ENCODE results near the gene HTR1B.

GRCh38 chr6:77440206-77440976 lies 22.9 kb downstream of the HTR1B start:
- TF ChIP-seq CTCF (IDR thresholded peaks at IDR 0.05; ENCODE audit: insufficient read depth, low read length) (no peak), POLR2AphosphoS5 (IDR thresholded peaks at IDR 0.05; ENCODE audit: low read depth) (no peak), REST (IDR thresholded peaks at IDR 0.05; ENCODE audit: insufficient replicate concordance, low read depth) (no peak), GABPA (IDR thresholded peaks at IDR 0.05; ENCODE audit: low read depth) (no peak), SPI1 (IDR thresholded peaks at IDR 0.05; ENCODE audit: borderline replicate concordance, low read depth) (peak; percentile 75; the same call in 1 of the 2 replicates)

All from HL-60 (cell line).